HUES48 (cell line): ENCODE data around the gene HRC.

Experiments
- H3K27ac ChIP-seq: one replicate; pipeline ENCODE4 v1.7.0; 2013; ENCODE audit warnings: low read depth, low read length, inconsistent platforms
- H3K27me3 ChIP-seq: 2 replicates; pipeline ENCODE4 v1.6.1; 2013; ENCODE audit warnings: mild to moderate bottlenecking, low read length; ENCODE audit not compliant: control insufficient read depth, insufficient read depth
- H3K36me3 ChIP-seq: 2 replicates; pipeline ENCODE4 v1.6.1; 2013; ENCODE audit warnings: low read length; ENCODE audit not compliant: control insufficient read depth, insufficient read depth
- H3K4me1 ChIP-seq: 2 replicates; pipeline ENCODE4 v1.6.1; 2013; ENCODE audit warnings: mild to moderate bottlenecking, low read length; ENCODE audit not compliant: control insufficient read depth, insufficient read depth
- H3K4me3 ChIP-seq: 2 replicates; pipeline ENCODE4 v1.5.1; 2013; ENCODE audit warnings: mild to moderate bottlenecking, low read depth, low read length
- H3K9ac ChIP-seq: 2 replicates; pipeline ENCODE4 v1.6.1; 2013; ENCODE audit warnings: mild to moderate bottlenecking, low read depth, low read length, moderate library complexity
- H3K9me3 ChIP-seq: 2 replicates; pipeline ENCODE4 v1.6.1; 2013; ENCODE audit warnings: low read length; ENCODE audit not compliant: control insufficient read depth, insufficient read depth

The HRC gene

GRCh38 chr19:49110567-49110966 lies 44.6 kb downstream of the HRC start:
- no peaks in the 10 kb centered on the region for H3K4me1 ChIP-seq
- no peak overlapping the region for H3K4me3 ChIP-seq
- H3K9me3 ChIP-seq, result no peaks in the 10 kb centered on the region
- H3K27me3 ChIP-seq, result peaks cover 4% of the 10 kb centered on the region
- H3K36me3 ChIP-seq, result peaks cover 42% of the 10 kb centered on the region
- no peak overlapping the region for H3K27ac ChIP-seq
- H3K9ac ChIP-seq, result no peak overlapping the region

- no peaks in the 10 kb centered on the region for H3K9me3 ChIP-seq
Observed at GRCh38 chr19:49109569-49110233, 45.5 kb downstream of the HRC start.

GRCh38 chr19:49109051-49109450 lies 46.1 kb downstream of the HRC start:
- H3K36me3 ChIP-seq, result peaks cover 56% of the 10 kb centered on the region
- peak overlapping the region; percentile 42 for H3K27ac ChIP-seq
- no peaks in the 10 kb centered on the region for H3K4me1 ChIP-seq
- H3K4me3 ChIP-seq, result no peak overlapping the region
- H3K27me3 ChIP-seq, result no peaks in the 10 kb centered on the region
- no peak overlapping the region for H3K9ac ChIP-seq
- no peaks in the 10 kb centered on the region for H3K9me3 ChIP-seq

More at GRCh38 chr19:49109569-49110233, 45.5 kb downstream of the HRC start:
- Histone ChIP-seq H3K9ac (no peak overlapping the region), H3K36me3 (peaks cover 49% of the 10 kb centered on the region), H3K27ac (no peak overlapping the region), H3K4me1 (no peaks in the 10 kb centered on the region), H3K4me3 (no peak overlapping the region), H3K27me3 (no peaks in the 10 kb centered on the region)

GRCh38 chr19:49107625-49108459 lies 47.4 kb downstream of the HRC start:
- no peak overlapping the region for H3K4me3 ChIP-seq
- no peaks in the 10 kb centered on the region for H3K4me1 ChIP-seq
- no peak overlapping the region for H3K9ac ChIP-seq
- peaks cover 67% of the 10 kb centered on the region for H3K36me3 ChIP-seq
- peak overlapping the region; percentile 42 for H3K27ac ChIP-seq
- no peaks in the 10 kb centered on the region for H3K9me3 ChIP-seq
- H3K27me3 ChIP-seq, result no peaks in the 10 kb centered on the region

GRCh38 chr19:49106648-49107135 lies 48.5 kb downstream of the HRC start:
- no peak overlapping the region for H3K4me3 ChIP-seq
- no peaks in the 10 kb centered on the region for H3K9me3 ChIP-seq
- H3K4me1 ChIP-seq, result no peaks in the 10 kb centered on the region
- peak overlapping the region; percentile 57 for H3K27ac ChIP-seq
- no peaks in the 10 kb centered on the region for H3K27me3 ChIP-seq
- H3K36me3 ChIP-seq, result peaks cover 76% of the 10 kb centered on the region
- no peak overlapping the region for H3K9ac ChIP-seq

GRCh38 chr19:49104229-49104864 lies 50.8 kb downstream of the HRC start:
- no peak overlapping the region for H3K27ac ChIP-seq
- no peaks in the 10 kb centered on the region for H3K9me3 ChIP-seq
- H3K36me3 ChIP-seq, result peaks cover 90% of the 10 kb centered on the region
- H3K4me3 ChIP-seq, result no peak overlapping the region
- no peaks in the 10 kb centered on the region for H3K27me3 ChIP-seq
- H3K9ac ChIP-seq, result no peak overlapping the region
- no peaks in the 10 kb centered on the region for H3K4me1 ChIP-seq

GRCh38 chr19:49103331-49104085 lies 51.7 kb downstream of the HRC start:
- no peak overlapping the region for H3K4me3 ChIP-seq
- H3K27me3 ChIP-seq, result no peaks in the 10 kb centered on the region
- H3K27ac ChIP-seq, result no peak overlapping the region

GRCh38 chr19:49102303-49102702 lies 52.9 kb downstream of the HRC start:
- Histone ChIP-seq H3K27ac (no peak overlapping the region), H3K4me1 (no peaks in the 10 kb centered on the region), H3K27me3 (no peaks in the 10 kb centered on the region), H3K9me3 (no peaks in the 10 kb centered on the region), H3K9ac (no peak overlapping the region), H3K4me3 (no peak overlapping the region), H3K36me3 (peaks cover 90% of the 10 kb centered on the region)

More at GRCh38 chr19:49103331-49104085, 51.7 kb downstream of the HRC start:
- H3K4me1 ChIP-seq, result no peaks in the 10 kb centered on the region
- H3K9me3 ChIP-seq, result no peaks in the 10 kb centered on the region
- H3K36me3 ChIP-seq, result peaks cover 90% of the 10 kb centered on the region
- H3K9ac ChIP-seq, result no peak overlapping the region
